Fibroblast of lung (primary cell): ENCODE results near the gene LMAN2. TPM values are rescaled to one million over a fixed set of nuclear protein-coding genes. Genes with fewer than 3 reads are reported as not detected.

Source experiments
- DNase-seq, 2 donors: peaks; one replicate each; pipeline versions ENCODE4 v3.0.0 to v3.0.0-alpha.2; 2010; ENCODE audit warnings: low read depth in 2 of 2
- H2AFZ ChIP-seq: 2 replicates; pipeline ENCODE4 v1.5.1; 2012; ENCODE audit warnings: low read length, control low read depth, inconsistent platforms
- H3K27ac ChIP-seq: 2 replicates; pipeline ENCODE4 v1.5.1; 2011; ENCODE audit warnings: low read length, control low read depth; ENCODE audit not compliant: insufficient read depth
- H3K27me3 ChIP-seq: 2 replicates; pipeline ENCODE4 v1.5.1; 2011; ENCODE audit warnings: mild to moderate bottlenecking, low read length; ENCODE audit not compliant: control insufficient read depth, insufficient read depth
- H3K36me3 ChIP-seq: 2 replicates; pipeline ENCODE4 v1.5.1; 2011; ENCODE audit warnings: low read length; ENCODE audit not compliant: control insufficient read depth, insufficient read depth
- H3K4me1 ChIP-seq: 2 replicates; pipeline ENCODE4 v1.5.1; 2011; ENCODE audit warnings: low read length; ENCODE audit not compliant: control insufficient read depth, insufficient read depth; ENCODE audit errors: extremely low read depth
- H3K4me2 ChIP-seq: 2 replicates; pipeline ENCODE4 v1.5.1; 2011; ENCODE audit warnings: low read length, control low read depth; ENCODE audit not compliant: insufficient read depth; ENCODE audit errors: extremely low read depth
- H3K4me3 ChIP-seq, 4 experiments: fragments of 200-600 bp in 1 of 4; sonication (generic) in 1 of 4; replicated peaks in 1 of 4; 2 replicates each; pipeline ENCODE4 v1.5.1; 2011 to 2016; ENCODE audit warnings: low read length in 4 of 4, low read depth in 3 of 4, mild to moderate bottlenecking in 3 of 4, control low read depth in 2 of 4, inconsistent platforms in 1 of 4, mixed read lengths in 1 of 4; ENCODE audit not compliant: insufficient read depth in 1 of 4; ENCODE audit errors: control extremely low read depth in 1 of 4
- H3K79me2 ChIP-seq: 2 replicates; pipeline ENCODE4 v1.5.1; 2012; ENCODE audit warnings: mild to moderate bottlenecking, low read length, inconsistent platforms; ENCODE audit not compliant: control insufficient read depth, insufficient read depth
- H3K9ac ChIP-seq: 2 replicates; pipeline ENCODE4 v1.5.1; 2011; ENCODE audit warnings: mild to moderate bottlenecking, low read length, control low read depth; ENCODE audit not compliant: insufficient read depth
- H3K9me3 ChIP-seq: 2 replicates; pipeline ENCODE4 v1.5.1; 2012; ENCODE audit warnings: low read depth, low read length; ENCODE audit not compliant: control insufficient read depth, insufficient read depth
- H4K20me1 ChIP-seq: 2 replicates; pipeline ENCODE4 v1.5.1; 2011; ENCODE audit warnings: low read length; ENCODE audit not compliant: control insufficient read depth, insufficient read depth; ENCODE audit errors: extremely low read depth
- CTCF ChIP-seq, 2 donors: IDR thresholded peaks in 1 of 2; conservative IDR thresholded peaks in 1 of 2; 1 replicate in 1 of 2; 2 replicates in 1 of 2; pipeline ENCODE4 v1.5.1; 2011 to 2012; ENCODE audit warnings: low read length in 2 of 2, control low read depth in 1 of 2, inconsistent platforms in 1 of 2, low read depth in 1 of 2, mild to moderate bottlenecking in 1 of 2
- EZH2 ChIP-seq: IDR thresholded peaks from 2 replicates; pipeline ENCODE4 v1.5.1; 2012; ENCODE audit warnings: low read length, control low read depth, mild to moderate bottlenecking; ENCODE audit errors: missing control alignments
- polyA plus RNA-seq, 2 donors: library from polyadenylated mRNA; depleted of rRNA in 1 of 2; stranded (reverse) in 1 of 2; unstranded in 1 of 2; fragments of >200 nt; gene quantifications; 2 replicates each; pipeline ENCODE4 v1.2.1, GENCODE V29; 2011 to 2012; ENCODE audit warnings: missing spikeins in 1 of 2
- total RNA-seq: library from RNA; depleted of rRNA; stranded (reverse); fragments of >200 nt; gene quantifications from 2 replicates; pipeline ENCODE4 v1.2.1, GENCODE V29; 2014

The LMAN2 gene
- total and polyA plus RNA-seq, 2 donors (not counting 1 experiment from before 2014, with no cell fraction given), result 145 to 396 TPM

- H3K4me2 ChIP-seq, result no peak overlapping the region
- no peak overlapping the region for H3K9ac ChIP-seq
- no peaks in the 10 kb centered on the region for H3K4me1 ChIP-seq
- peaks cover 46% of the 10 kb centered on the region for H3K27me3 ChIP-seq
- TF ChIP-seq EZH2, result no peak
- TF ChIP-seq CTCF (conservative IDR thresholded peaks at IDR 0.05 in 1 of 2, IDR thresholded peaks at IDR 0.05 in 1 of 2; ENCODE audit: low read depth in 1 of 2, low read length in 2 of 2), result no peak
- H3K9me3 ChIP-seq, result no peaks in the 10 kb centered on the region
- no peaks in the 10 kb centered on the region for H4K20me1 ChIP-seq
- H2AFZ ChIP-seq, result no peak overlapping the region
- no peak overlapping the region for H3K4me3 ChIP-seq
- no peak overlapping the region for H3K27ac ChIP-seq
- H3K79me2 ChIP-seq, result no peaks in the 10 kb centered on the region
- no peak for DNase-seq
- H3K36me3 ChIP-seq, result no peaks in the 10 kb centered on the region
Observed at GRCh38 chr5:177397875-177398390, 46.5 kb upstream of the LMAN2 start.

- Histone ChIP-seq H3K4me3 (no peak overlapping the region), H4K20me1 (no peaks in the 10 kb centered on the region), H3K79me2 (no peaks in the 10 kb centered on the region), H2AFZ (no peak overlapping the region), H3K4me1 (no peaks in the 10 kb centered on the region), H3K36me3 (no peaks in the 10 kb centered on the region), H3K27me3 (peaks cover 35% of the 10 kb centered on the region), H3K27ac (no peak overlapping the region), H3K9ac (no peak overlapping the region), H3K9me3 (no peaks in the 10 kb centered on the region), H3K4me2 (no peak overlapping the region)
- TF ChIP-seq CTCF (conservative IDR thresholded peaks at IDR 0.05 in 1 of 2, IDR thresholded peaks at IDR 0.05 in 1 of 2; ENCODE audit: low read depth in 1 of 2, low read length in 2 of 2) (no peak), EZH2 (no peak)
- no peak for DNase-seq
Observed at GRCh38 chr5:177396807-177397206, 45.3 kb upstream of the LMAN2 start.

- peaks cover 27% of the 10 kb centered on the region for H3K27me3 ChIP-seq
- no peak overlapping the region for H3K9ac ChIP-seq
- no peak overlapping the region for H3K27ac ChIP-seq
- no peak overlapping the region for H3K4me3 ChIP-seq
- no peaks in the 10 kb centered on the region for H3K4me1 ChIP-seq
- no peaks in the 10 kb centered on the region for H3K79me2 ChIP-seq
- H2AFZ ChIP-seq, result no peak overlapping the region
- H3K9me3 ChIP-seq, result no peaks in the 10 kb centered on the region
- no peak overlapping the region for H3K4me2 ChIP-seq
- no peaks in the 10 kb centered on the region for H4K20me1 ChIP-seq
- H3K36me3 ChIP-seq, result no peaks in the 10 kb centered on the region
- TF ChIP-seq EZH2 (no peak), CTCF (conservative IDR thresholded peaks at IDR 0.05 in 1 of 2, IDR thresholded peaks at IDR 0.05 in 1 of 2; ENCODE audit: low read depth in 1 of 2, low read length in 2 of 2) (no peak)
- no peak for DNase-seq
Observed at GRCh38 chr5:177396078-177396477, 44.6 kb upstream of the LMAN2 start.
